Pancreas (tissue), 10 donors: ENCODE data around the gene DNAH1. TPM values are rescaled to one million over a fixed set of nuclear protein-coding genes. Genes with fewer than 3 reads are reported as not detected.

Source experiments
- ATAC-seq, 4 donors: fragments of 200-7000 bp; cut with Tn5 transposase; one replicate each; pipeline versions ENCODE4 v1.8.0 to v1.9.1; 2020; ENCODE audit warnings: mild to moderate bottlenecking in 4 of 4, moderate library complexity in 4 of 4
- DNase-seq, 6 donors: peaks; one replicate each; pipeline ENCODE4 v3.0.0-alpha.2; 2020
- FAIRE-seq: peaks from 2 replicates; lab custom pipeline; 2012; peaks lifted over from hg19 to GRCh38; lab: Jason Lieb, UNC
- H3K27ac ChIP-seq, 4 donors: fragments of 200-600 bp; sonication (generic); 1 replicate in 3 of 4; 2 replicates in 1 of 4; pipeline versions ENCODE4 v1.5.0 to v1.8.0; 2020
- H3K27me3 ChIP-seq, 4 donors: fragments of 200-600 bp; one replicate each; pipeline ENCODE4 v1.8.0; 2021
- H3K36me3 ChIP-seq, 3 donors: fragments of 200-600 bp; sonication (generic) in 1 of 3; one replicate each; pipeline versions ENCODE4 v1.5.0 to v1.8.0; 2020 to 2021
- H3K4me1 ChIP-seq, 3 donors: fragments of 200-600 bp; one replicate each; pipeline ENCODE4 v1.8.0; 2021
- H3K4me3 ChIP-seq, 4 donors: fragments of 200-600 bp; sonication (generic) in 2 of 4; one replicate each; pipeline versions ENCODE4 v1.5.0 to v1.8.0; 2020 to 2021
- H3K9me3 ChIP-seq, 4 donors: fragments of 200-600 bp; one replicate each; pipeline ENCODE4 v1.8.0; 2021
- CTCF ChIP-seq, 4 donors: fragments of 200-600 bp; sonication (generic) in 3 of 4; IDR thresholded peaks; one replicate each; pipeline versions ENCODE4 v1.5.0 to v1.8.0; 2021; ENCODE audit warnings: antibody characterized with exemption in 4 of 4
- WGBS, 2 donors: extraction: QIAGEN DNeasy Blood & Tissue Kit; methylation state at CpG; one replicate each; pipeline ENCODE4 v1.1.7; 2013; 5-methylcytosine and 5-hydroxymethylcytosine counted together
- intact Hi-C, 3 donors: fragments of 100-400 bp; cut with DNase I; formaldehyde crosslinking; loops; one replicate each; pipeline versions ENCODE4 v1.11.1 to v1.14.2; 2022
- polyA plus RNA-seq, 2 donors: library from polyadenylated mRNA; stranded (reverse); fragments of 200-250 nt; gene quantifications; one replicate each; pipeline ENCODE4 v1.2.3, GENCODE V29; 2013
- total RNA-seq, 6 donors: library from RNA; stranded (reverse); fragmentation: NEBNext Ultra II Directional in 4 of 6; extraction: Animal tissue kit (Norgen Biotek cat#: 25700) in 4 of 6; gene quantifications; one replicate each; pipeline versions ENCODE4 v1.2.1 to v1.2.4, GENCODE V29; 2021 to 2023
- donor health status: healthy with polysubstance abuse.
- donor health status: DM: no; HTN: no; CAD: no; lungs with moderate emphysema.
- donor health status: DM: no; HTN: no; CAD: no.
- donor health status: control.
- donor health status: control.
- donor health status: Bipolar disorder and iron deficiency.
- donor health status: DM: yes; HTN: yes; CAD: no.
- donor health status: DM: no; HTN: no; CAD: no.
- donor health status: DM: no; HTN: no; CAD: no.
- donor health status: DM: yes; HTN: yes; CAD: no.

Gene DNAH1
- total and polyA plus RNA-seq, 8 donors = 2.9 to 11.4 (median 4.6) TPM

DNA sequence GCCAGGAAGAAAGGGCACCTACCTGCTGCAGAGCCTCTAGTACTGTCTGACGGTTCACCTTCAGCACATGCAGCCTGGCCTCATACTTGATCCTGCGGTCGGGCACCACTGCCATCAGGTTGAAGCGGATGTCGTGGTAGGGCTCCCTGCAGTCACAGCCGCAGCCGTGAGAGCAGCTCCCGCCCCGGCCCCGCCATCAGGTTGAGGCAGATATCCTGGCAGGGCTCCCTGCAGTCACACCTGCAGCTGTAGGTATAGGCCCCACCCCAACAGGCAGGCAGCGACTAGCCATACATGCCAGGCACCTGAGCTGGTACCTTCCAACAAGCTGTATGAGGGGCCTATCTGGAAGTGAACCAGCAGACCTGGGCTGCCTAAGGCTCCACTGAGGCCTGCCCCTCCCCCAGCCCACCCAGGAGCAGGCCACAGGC lies 90.1 kb downstream of the DNAH1 start:
- Histone ChIP-seq H3K9me3 (no peaks in the 10 kb centered on the region), H3K4me3 (no peak overlapping the region), H3K4me1 (peaks cover 0 to 17% (median 10%) of the 10 kb centered on the region in 3 donors), H3K27ac (no peak overlapping the region), H3K36me3 (peaks cover 0 to 49% (median 16%) of the 10 kb centered on the region in 3 donors), H3K27me3 (no peaks in the 10 kb centered on the region)
- WGBS, 2 donors = 91 to 92% methylated on average over 10 to 11 of the region's 11 CpGs
- no peak for FAIRE-seq
- no peak for TF ChIP-seq CTCF (IDR thresholded peaks at IDR 0.05)
- intact Hi-C loops = no loop called here
- ATAC-seq = no peak
- peak in 3 of 6 donors; percentile 31 to 69 (median 44) for DNase-seq

DNA sequence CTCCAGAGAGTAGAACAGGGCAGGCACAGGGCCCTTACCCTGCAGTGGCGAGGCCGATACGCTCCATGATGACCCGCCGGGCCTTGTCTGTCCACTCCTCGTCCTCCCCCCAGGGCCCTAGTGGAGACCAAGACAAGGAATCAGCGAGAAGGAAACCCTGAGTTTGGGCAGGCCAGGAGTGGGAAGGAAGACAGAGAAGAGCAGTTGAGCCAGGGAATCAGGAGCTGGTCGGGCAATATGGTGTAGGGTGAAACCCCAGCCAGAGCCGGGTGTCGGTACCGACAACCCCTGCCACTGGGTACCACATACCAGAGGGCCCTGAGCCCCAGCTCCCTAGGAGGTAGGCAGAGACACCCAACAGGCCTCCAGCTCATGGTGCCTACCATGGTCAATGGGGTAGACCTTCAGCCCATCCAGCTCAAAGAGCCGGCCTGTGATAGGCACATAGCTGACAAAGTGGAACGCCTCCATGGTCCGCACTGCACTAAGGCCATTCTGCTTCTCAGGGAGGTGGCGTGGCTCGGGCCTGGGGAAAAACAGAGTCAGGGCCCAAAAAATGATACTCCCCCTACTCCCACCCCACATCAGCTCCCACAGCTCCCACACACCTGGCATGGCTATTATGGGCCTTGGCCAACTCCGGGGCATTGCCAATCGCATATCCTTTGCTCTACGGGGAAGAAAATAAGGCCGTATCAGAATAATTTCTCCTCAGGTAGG lies 90.8 kb downstream of the DNAH1 start:
- DNase-seq (peak in 3 of 6 donors; percentile 23 to 55 (median 34)), ATAC-seq (no peak), FAIRE-seq (no peak)
- H3K4me3 ChIP-seq = no peak overlapping the region
- WGBS, 2 donors = 94 to 95% methylated on average over 20 of the region's 20 CpGs
- intact Hi-C loops = no loop called here
- H3K27ac ChIP-seq = no peak overlapping the region
- no peaks in the 10 kb centered on the region for H3K9me3 ChIP-seq
- TF ChIP-seq CTCF (IDR thresholded peaks at IDR 0.05) = no peak
- H3K36me3 ChIP-seq = peaks cover 0 to 43% (median 14%) of the 10 kb centered on the region in 3 donors
- H3K27me3 ChIP-seq = no peaks in the 10 kb centered on the region
- peaks cover 3 to 21% (median 17%) of the 10 kb centered on the region in 3 donors for H3K4me1 ChIP-seq

DNA sequence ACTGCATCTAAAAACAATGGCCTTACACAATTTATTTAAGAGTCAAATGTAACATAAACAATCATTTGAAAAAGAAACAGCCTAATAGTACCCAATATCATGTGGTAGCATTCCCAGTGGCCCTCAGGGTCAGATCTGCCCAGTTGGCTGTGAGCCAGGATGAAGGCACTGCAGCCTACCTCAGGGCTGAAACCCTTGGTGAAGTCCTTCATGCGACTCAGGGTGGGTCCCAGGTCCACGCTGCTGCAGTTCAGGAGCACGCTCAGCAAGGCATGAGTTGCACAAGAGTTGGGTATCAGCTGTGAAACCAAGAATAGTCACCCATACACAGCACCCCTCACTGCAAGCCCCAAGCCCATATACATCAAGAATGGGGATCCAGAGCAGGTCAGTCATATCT lies 91.7 kb downstream of the DNAH1 start:
- Histone ChIP-seq H3K9me3 (no peaks in the 10 kb centered on the region), H3K4me1 (peaks cover 10 to 28% (median 25%) of the 10 kb centered on the region in 3 donors), H3K4me3 (no peak overlapping the region), H3K36me3 (peaks cover 0 to 35% (median 8%) of the 10 kb centered on the region in 3 donors), H3K27me3 (no peaks in the 10 kb centered on the region), H3K27ac (no peak overlapping the region)
- intact Hi-C loops = no loop called here
- 85 to 88% methylated on average over 3 of the region's 3 CpGs for WGBS, 2 donors
- FAIRE-seq = no peak
- no peak for ATAC-seq
- peak in 3 of 6 donors; percentile 53 to 75 (median 57) for DNase-seq
- no peak for TF ChIP-seq CTCF (IDR thresholded peaks at IDR 0.05)

DNA sequence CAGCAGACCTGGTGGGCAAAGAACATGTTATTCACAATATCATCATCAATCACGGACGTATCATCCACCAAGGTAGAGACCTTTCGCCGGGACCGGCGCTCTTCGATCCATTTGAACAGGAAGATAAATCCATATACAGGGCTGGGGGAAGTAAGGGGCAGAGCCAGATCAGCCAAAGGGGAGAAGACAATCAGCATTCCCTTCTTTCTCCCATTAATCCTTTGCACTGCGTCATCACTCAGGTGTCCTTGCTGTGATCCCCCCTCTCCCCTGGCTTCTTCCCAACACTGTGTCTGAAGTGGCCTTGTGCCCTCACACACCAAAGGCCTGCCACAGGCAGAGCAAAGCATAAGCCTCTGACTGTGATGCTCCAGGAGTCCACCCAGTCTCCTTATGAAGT lies 92.3 kb downstream of the DNAH1 start:
- no peak for ATAC-seq
- TF ChIP-seq CTCF (IDR thresholded peaks at IDR 0.05) = no peak
- Histone ChIP-seq H3K9me3 (no peaks in the 10 kb centered on the region), H3K27me3 (no peaks in the 10 kb centered on the region), H3K36me3 (peaks cover 0 to 28% (median 8%) of the 10 kb centered on the region in 3 donors), H3K27ac (no peak overlapping the region), H3K4me3 (peak overlapping the region in 1 of 4 donors; percentile 97), H3K4me1 (peaks cover 10 to 29% (median 28%) of the 10 kb centered on the region in 3 donors)
- peak in 1 of 6 donors; percentile 30 for DNase-seq
- intact Hi-C loops = no loop called here
- no peak for FAIRE-seq
- 79 to 84% methylated on average over 8 of the region's 8 CpGs for WGBS, 2 donors

DNA sequence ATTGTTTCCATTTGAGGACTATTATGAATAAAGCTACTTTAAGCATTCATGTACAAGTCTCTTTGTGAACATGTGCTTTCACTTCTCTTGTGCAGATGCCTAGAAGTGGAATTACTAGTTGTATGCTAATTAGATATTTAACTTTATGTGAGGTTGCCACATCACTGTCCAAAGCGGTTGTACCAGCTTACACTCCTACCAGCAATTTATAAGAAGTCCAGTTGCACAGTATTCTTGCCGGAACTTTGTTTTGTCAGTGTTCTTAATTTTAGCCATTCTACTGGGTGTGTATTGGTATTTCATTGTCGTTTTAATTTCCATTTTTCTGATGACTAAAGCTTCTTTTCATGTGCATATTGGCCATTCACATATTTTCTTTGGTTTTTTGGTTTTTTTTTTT lies 99.7 kb downstream of the DNAH1 start:
- DNase-seq (no peak), ATAC-seq (no peak), FAIRE-seq (no peak)
- no peaks in the 10 kb centered on the region for H3K9me3 ChIP-seq
- H3K36me3 ChIP-seq = no peaks in the 10 kb centered on the region
- no peaks in the 10 kb centered on the region for H3K27me3 ChIP-seq
- WGBS, 2 donors = 84 to 96% methylated on average over 3 of the region's 3 CpGs
- H3K4me3 ChIP-seq = no peak overlapping the region
- intact Hi-C loops = no loop called here
- H3K4me1 ChIP-seq = peaks cover 10 to 19% (median 11%) of the 10 kb centered on the region in 3 donors
- H3K27ac ChIP-seq = no peak overlapping the region
- no peak for TF ChIP-seq CTCF (IDR thresholded peaks at IDR 0.05)
